CD4-positive, alpha-beta T cell treated with Interleukin-6 at 100 ng/mL for 8 hours (primary cell): Measurements from ENCODE around the gene KRTAP12-3.
A peak's percentile ranks its signal among the peaks of the same experiment; 100 is the strongest.
"Not testable (repeated sequence)": the region's sequence is repeated elsewhere in the genome, so short reads cannot be mapped to it uniquely, and the experiment has no call there.

Experiments
- DNase-seq: peaks from one replicate; pipeline ENCODE4 v3.0.0-alpha.2; 2020; ENCODE audit warnings: mixed read lengths, low spot score

The KRTAP12-3 gene

GRCh38 chr21:44650973-44651675, 6.6 kb upstream of the KRTAP12-3 start:
- no peak for DNase-seq

GRCh38 chr21:44653123-44653522, 4.6 kb upstream of the KRTAP12-3 start:
- DNase-seq = no peak

GRCh38 chr21:44653656-44654575, 3.8 kb upstream of the KRTAP12-3 start:
- peak; percentile 72 for DNase-seq

GRCh38 chr21:44654576-44655175, 3.1 kb upstream of the KRTAP12-3 start, which contains the start of gene KRTAP12-4:
TSS of gene KRTAP12-4 (minus strand) at chr21:44654659. CDS start at chr21:44654614, 45 bp downstream.
- no peak for DNase-seq

- no peak for DNase-seq
Observed at GRCh38 chr21:44656868-44657267, 864 bp upstream of the KRTAP12-3 start.

- DNase-seq = no peak
Observed at GRCh38 chr21:44658541-44658910, 794 bp downstream of the KRTAP12-3 start.

- peak; percentile 40 for DNase-seq
Observed at GRCh38 chr21:44658913-44659595, 1.3 kb downstream of the KRTAP12-3 start.

GRCh38 chr21:44661567-44661966, 3.8 kb downstream of the KRTAP12-3 start:
- not testable (repeated sequence) for DNase-seq

- DNase-seq = no peak
Observed at GRCh38 chr21:44664691-44665090, 7.0 kb downstream of the KRTAP12-3 start.

GRCh38 chr21:44666401-44667320, 8.9 kb downstream of the KRTAP12-3 start, which contains the start of gene KRTAP12-2:
TSS of gene KRTAP12-2 (minus strand) at chr21:44666927. CDS start at chr21:44666886, 41 bp downstream.
- DNase-seq = no peak

GRCh38 chr21:44667612-44668011, 9.9 kb downstream of the KRTAP12-3 start:
- no peak for DNase-seq

GRCh38 chr21:44670642-44671432, 13.1 kb downstream of the KRTAP12-3 start:
- DNase-seq = no peak

GRCh38 chr21:44671911-44672310, 14.2 kb downstream of the KRTAP12-3 start:
- no peak for DNase-seq

GRCh38 chr21:44677881-44678280, 20.1 kb downstream of the KRTAP12-3 start:
- DNase-seq = no peak

GRCh38 chr21:44681152-44681551, 23.4 kb downstream of the KRTAP12-3 start:
- DNase-seq = no peak

GRCh38 chr21:44681861-44682579, 24.3 kb downstream of the KRTAP12-3 start, which contains the start of gene KRTAP12-1:
TSS of gene KRTAP12-1 (minus strand) at chr21:44682163. CDS start at chr21:44682123, 40 bp downstream.
- no peak for DNase-seq

- no peak for DNase-seq
Observed at GRCh38 chr21:44682580-44683151, 24.9 kb downstream of the KRTAP12-3 start.

GRCh38 chr21:44684077-44684476, 26.3 kb downstream of the KRTAP12-3 start:
- no peak for DNase-seq

GRCh38 chr21:44684483-44684882, 26.8 kb downstream of the KRTAP12-3 start:
- DNase-seq = no peak
